Breast epithelium (tissue), 3 donors: ENCODE measurements around the gene KLF12.

Experiments used
- CTCF ChIP-seq, 3 donors: fragments of 450-650 bp; IDR thresholded peaks; one replicate each; pipeline ENCODE4 v1.5.1; 2016 to 2017; ENCODE audit warnings: antibody characterized with exemption in 3 of 3, mild to moderate bottlenecking in 3 of 3, moderate library complexity in 3 of 3
- POLR2A ChIP-seq: fragments of 450-650 bp; IDR thresholded peaks from one replicate; pipeline ENCODE4 v1.6.1; 2016; ENCODE audit warnings: antibody characterized with exemption, mild to moderate bottlenecking, moderate library complexity

GRCh38 chr13:74107598-74107997 is 26.6 kb downstream of the KLF12 start:
- TF ChIP-seq POLR2A, result no peak
- no peak for TF ChIP-seq CTCF (IDR thresholded peaks at IDR 0.05)
